ENCODE results near the gene RBFOX1.

The RBFOX1 gene

DNA sequence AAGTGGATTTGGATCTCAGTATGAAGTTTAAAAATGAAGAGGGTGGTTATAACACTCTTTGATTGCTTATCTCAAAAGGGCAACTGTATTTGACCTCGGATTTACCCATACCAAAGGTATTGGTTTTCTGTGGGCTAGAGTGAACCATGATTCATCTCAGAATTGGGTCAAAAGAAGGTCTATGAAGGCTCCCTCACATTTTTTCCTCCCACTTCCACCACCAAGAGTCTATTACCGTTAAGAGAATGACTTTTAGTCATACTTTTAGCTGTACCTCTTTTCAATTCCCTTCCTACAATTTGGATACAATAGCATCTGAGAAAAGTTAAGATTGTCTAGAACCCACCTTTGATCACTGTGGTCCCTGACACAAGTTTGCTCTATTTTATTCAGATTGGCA lies 280.9 kb downstream of the RBFOX1 start:
- no peak overlapping the region for H3K4me3 Mint-ChIP-seq
- H3K9me3 Mint-ChIP-seq = peaks cover 13% of the 10 kb centered on the region
- no peaks in the 10 kb centered on the region for H3K4me1 Mint-ChIP-seq (ENCODE audit: low read depth)
- H3K36me3 Mint-ChIP-seq (ENCODE audit: low read depth) = no peaks in the 10 kb centered on the region
- H3K27ac Mint-ChIP-seq = no peak overlapping the region
- H3K27me3 Mint-ChIP-seq = no peaks in the 10 kb centered on the region

DNA sequence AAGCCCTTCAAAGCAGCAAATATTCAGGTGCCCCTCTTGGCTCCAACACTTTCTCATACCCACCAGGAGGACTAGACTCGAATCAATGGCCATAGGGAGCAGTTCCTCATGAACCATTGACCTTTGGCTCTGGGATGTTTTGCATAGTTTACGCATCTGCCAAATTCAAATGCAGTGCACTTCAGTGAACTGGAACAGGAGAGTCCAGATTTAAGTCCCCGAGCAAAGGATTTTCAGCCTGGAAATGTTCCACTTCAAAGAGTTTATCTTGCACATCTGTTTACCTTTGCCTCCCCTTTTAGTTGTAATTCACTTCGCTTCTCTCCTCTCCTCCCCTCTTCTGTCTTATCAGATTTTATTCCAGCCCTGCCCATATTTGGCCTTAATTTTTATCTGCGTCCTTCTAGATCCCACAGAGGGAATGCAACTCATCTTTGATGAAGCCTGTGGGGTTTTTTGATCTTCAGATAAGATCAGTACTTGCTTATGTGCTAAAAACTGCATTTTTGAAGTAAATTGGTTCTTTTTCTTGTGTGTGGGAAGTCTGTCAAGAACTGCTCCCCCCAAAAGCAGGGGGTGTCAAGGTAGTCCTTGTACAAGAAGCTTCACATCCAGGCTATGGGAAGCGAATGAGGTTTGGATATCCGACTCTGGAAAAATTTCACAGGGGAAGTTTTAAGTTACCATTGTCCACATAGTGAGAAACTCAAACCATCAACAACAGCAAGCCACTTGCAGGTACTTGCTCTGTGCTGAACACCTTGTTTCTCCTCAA lies 281.6 kb downstream of the RBFOX1 start:
- H3K4me1 Mint-ChIP-seq (ENCODE audit: low read depth) = no peaks in the 10 kb centered on the region
- H3K9me3 Mint-ChIP-seq = peaks cover 9% of the 10 kb centered on the region
- no peaks in the 10 kb centered on the region for H3K27me3 Mint-ChIP-seq
- no peak overlapping the region for H3K4me3 Mint-ChIP-seq
- H3K36me3 Mint-ChIP-seq (ENCODE audit: low read depth) = no peaks in the 10 kb centered on the region
- H3K27ac Mint-ChIP-seq = no peak overlapping the region

DNA sequence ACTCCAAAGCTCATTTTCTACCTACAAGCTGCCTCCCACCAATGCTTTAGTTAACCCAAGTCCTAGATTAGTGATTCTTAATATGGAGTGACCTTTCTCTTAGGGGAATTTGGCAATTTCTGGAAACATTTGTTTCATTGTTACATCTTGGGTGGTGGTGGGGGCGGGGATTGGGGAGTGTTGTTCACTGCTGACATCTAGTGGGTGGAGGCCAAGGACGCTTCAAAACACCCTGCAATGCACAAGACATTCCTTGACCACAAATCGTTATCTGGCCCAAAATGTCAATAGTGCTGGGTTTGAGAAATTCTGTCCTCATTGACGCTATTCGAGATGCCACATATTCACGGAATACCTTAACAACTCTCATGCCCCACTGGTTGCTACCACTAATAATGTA lies 282.9 kb downstream of the RBFOX1 start:
- Mint-ChIP-seq H3K9me3 (peaks cover 9% of the 10 kb centered on the region), H3K4me1 (ENCODE audit: low read depth) (no peaks in the 10 kb centered on the region), H3K27me3 (no peaks in the 10 kb centered on the region), H3K4me3 (no peak overlapping the region), H3K36me3 (ENCODE audit: low read depth) (no peaks in the 10 kb centered on the region), H3K27ac (no peak overlapping the region)

DNA sequence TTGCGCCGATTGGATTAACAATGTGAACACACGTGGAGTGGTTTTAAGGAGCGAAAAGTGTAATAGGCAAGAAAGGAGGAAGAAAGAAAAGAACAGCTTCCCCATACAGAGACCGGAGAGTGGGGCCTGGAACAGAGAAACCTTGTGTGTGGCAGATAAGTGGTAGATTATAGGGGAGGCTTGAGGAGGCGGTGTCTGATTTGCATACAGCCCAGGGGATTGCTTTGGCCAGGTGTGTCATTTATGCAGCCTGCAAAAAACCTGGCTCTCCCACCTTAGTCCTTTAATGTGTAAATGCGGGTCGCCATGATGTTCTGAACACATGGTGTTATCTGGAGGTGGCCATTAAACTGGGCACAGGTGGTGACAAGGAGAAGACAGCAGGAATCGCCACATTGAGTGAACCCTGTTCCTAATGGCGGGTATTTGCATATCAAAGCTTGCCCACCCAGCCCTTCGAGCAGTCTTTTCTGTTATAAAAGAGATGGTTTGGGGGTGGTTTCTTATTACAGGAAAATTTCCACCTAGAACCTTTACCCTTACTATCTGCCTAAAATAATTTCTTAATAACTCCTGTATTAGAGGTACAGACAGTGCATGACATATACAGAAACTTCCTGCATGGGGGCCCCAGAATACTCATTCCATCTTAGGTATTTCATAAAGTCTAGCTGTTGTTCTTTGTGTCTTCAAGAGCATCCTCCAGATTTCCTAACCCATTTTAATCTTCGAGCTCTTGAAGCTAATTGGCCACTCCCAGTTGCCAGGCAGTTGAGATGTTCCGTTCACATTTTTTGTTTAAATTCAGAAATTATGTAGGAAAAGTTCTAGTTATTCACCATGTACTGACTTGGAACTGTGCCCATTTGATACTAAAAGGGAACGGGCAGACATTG lies 292.5 kb downstream of the RBFOX1 start:
- Mint-ChIP-seq H3K27ac (no peak overlapping the region), H3K4me3 (no peak overlapping the region), H3K4me1 (ENCODE audit: low read depth) (no peaks in the 10 kb centered on the region), H3K36me3 (ENCODE audit: low read depth) (no peaks in the 10 kb centered on the region), H3K27me3 (no peaks in the 10 kb centered on the region), H3K9me3 (peaks cover 14% of the 10 kb centered on the region)

DNA sequence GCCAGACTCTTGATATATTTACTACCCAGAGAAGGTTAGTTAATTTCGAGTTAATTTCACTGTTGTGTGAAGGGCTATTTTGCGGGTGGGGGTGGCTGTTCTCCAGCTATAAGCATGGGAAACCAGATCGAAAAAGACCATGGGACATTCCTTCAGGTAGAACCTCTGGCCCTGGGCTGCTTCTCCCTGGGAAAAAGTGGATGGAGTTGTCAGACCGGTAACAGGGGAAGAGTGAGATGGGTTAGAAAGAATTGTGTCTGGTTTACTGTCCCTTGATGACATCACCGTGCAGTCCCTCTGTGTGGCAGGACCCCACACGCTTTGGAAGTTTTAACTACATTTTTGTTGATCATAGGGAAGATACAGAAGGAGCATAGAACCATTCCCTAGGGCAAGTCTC lies 296.3 kb downstream of the RBFOX1 start:
- Mint-ChIP-seq H3K9me3 (peaks cover 21% of the 10 kb centered on the region), H3K4me1 (ENCODE audit: low read depth) (no peaks in the 10 kb centered on the region), H3K4me3 (no peak overlapping the region), H3K36me3 (ENCODE audit: low read depth) (no peaks in the 10 kb centered on the region), H3K27ac (no peak overlapping the region), H3K27me3 (no peaks in the 10 kb centered on the region)

DNA sequence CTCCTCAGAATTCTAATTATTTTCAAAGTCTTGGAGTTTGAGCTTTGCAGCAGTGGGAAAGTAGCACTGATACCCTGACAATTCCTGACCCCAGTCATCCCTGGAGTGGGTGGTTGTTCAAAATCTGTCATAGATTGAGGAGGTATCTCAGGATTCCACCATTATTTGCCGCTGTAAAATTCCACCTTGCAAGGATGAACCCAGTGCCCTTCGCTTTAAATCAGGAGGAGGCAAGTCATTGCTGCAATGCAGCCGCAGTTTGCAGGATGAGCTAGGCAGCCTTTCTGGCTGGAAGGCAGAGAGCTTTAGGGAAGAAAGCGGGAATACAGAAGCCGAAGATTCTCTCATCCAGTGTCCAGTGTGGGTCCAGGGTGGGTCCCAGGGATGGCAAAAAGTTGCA lies 296.9 kb downstream of the RBFOX1 start:
- H3K36me3 Mint-ChIP-seq (ENCODE audit: low read depth) = no peaks in the 10 kb centered on the region
- no peaks in the 10 kb centered on the region for H3K27me3 Mint-ChIP-seq
- H3K27ac Mint-ChIP-seq = no peak overlapping the region
- H3K4me3 Mint-ChIP-seq = no peak overlapping the region
- H3K9me3 Mint-ChIP-seq = peaks cover 20% of the 10 kb centered on the region
- H3K4me1 Mint-ChIP-seq (ENCODE audit: low read depth) = no peaks in the 10 kb centered on the region

DNA sequence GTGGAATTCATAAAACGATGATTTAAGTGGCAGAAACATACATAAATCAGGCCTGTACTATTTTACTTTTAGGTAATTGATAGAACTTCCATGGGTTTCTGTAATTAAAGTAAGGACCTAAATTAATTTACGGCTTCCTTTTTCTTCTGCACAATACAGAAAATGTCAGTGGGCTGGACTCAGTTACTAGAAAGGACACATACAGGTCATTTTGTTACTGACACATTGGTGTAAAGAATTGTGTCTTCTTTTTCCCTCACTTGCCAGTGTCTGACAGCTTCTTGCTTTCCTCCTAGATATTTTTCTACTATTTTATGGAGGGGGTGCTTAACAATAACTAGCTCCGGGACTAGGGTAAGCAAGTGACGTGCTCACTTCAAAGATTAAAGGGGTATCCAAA lies 304.8 kb downstream of the RBFOX1 start:
- Mint-ChIP-seq H3K36me3 (ENCODE audit: low read depth) (no peaks in the 10 kb centered on the region), H3K27ac (no peak overlapping the region), H3K4me3 (no peak overlapping the region), H3K27me3 (no peaks in the 10 kb centered on the region), H3K9me3 (peaks cover 12% of the 10 kb centered on the region), H3K4me1 (ENCODE audit: low read depth) (no peaks in the 10 kb centered on the region)

DNA sequence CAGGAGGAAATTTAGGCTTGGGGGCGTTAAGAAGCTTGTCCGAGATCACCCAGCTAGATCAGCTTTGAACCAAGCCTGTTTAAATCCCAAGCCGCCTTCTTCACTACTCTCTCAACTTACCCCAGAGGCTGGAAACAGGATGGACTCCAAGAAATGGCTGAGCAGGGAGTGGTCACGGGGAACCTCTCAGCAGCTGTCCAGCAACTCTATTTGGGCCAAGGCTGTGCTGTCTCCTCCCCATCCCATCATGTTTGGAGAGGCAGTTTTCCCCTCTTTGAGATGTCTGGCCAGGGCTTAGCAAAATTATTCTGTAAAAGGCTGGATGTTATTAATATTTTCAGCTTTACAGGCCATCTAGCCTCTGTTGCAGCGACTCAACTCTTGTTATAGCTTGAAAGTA lies 305.7 kb downstream of the RBFOX1 start:
- Mint-ChIP-seq H3K4me3 (no peak overlapping the region), H3K27ac (no peak overlapping the region), H3K9me3 (peaks cover 12% of the 10 kb centered on the region), H3K36me3 (ENCODE audit: low read depth) (no peaks in the 10 kb centered on the region), H3K27me3 (no peaks in the 10 kb centered on the region), H3K4me1 (ENCODE audit: low read depth) (no peaks in the 10 kb centered on the region)

DNA sequence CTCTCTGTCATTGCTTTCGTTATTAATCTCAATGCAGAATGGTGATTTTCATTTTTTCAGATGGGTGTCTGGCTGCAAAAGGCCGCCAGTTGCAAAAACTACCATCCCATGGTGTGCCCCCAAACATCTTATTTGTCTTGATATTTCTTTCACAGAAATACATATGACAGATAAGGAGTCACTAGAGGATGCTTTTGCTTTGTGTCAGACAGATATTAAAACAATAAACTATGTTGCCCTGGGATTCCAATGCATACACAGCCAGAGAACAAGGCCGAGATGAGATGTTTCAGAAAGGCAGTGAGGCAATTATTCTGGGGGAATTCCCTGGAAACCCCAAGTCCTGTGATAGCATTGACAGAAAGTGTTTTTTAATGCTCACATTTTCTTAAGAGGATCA lies 307.7 kb downstream of the RBFOX1 start:
- Mint-ChIP-seq H3K36me3 (ENCODE audit: low read depth) (no peaks in the 10 kb centered on the region), H3K4me1 (ENCODE audit: low read depth) (no peaks in the 10 kb centered on the region), H3K27me3 (no peaks in the 10 kb centered on the region), H3K4me3 (no peak overlapping the region), H3K27ac (no peak overlapping the region), H3K9me3 (peaks cover 10% of the 10 kb centered on the region)

DNA sequence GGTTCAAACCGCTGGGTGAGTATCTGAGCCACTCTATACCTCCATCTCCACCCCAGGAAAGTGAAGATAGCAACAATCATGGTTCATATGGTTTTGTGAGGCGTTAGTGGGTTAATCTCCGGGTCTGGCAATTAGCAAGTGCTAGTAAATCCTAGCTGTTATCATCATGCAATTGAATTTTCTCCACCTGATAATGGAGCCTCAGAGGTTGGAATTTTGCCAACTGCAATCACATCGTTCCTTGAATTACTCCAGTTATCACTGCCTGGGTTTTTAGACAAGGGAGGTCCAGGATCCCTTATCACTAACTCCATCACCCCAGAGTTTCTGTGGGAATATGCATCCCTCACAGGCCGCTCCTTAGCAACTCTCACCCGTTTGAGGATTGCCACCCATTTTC lies 311.5 kb downstream of the RBFOX1 start:
- Mint-ChIP-seq H3K36me3 (ENCODE audit: low read depth) (no peaks in the 10 kb centered on the region), H3K4me3 (no peak overlapping the region), H3K27me3 (no peaks in the 10 kb centered on the region), H3K9me3 (peaks cover 13% of the 10 kb centered on the region), H3K27ac (no peak overlapping the region), H3K4me1 (ENCODE audit: low read depth) (no peaks in the 10 kb centered on the region)

DNA sequence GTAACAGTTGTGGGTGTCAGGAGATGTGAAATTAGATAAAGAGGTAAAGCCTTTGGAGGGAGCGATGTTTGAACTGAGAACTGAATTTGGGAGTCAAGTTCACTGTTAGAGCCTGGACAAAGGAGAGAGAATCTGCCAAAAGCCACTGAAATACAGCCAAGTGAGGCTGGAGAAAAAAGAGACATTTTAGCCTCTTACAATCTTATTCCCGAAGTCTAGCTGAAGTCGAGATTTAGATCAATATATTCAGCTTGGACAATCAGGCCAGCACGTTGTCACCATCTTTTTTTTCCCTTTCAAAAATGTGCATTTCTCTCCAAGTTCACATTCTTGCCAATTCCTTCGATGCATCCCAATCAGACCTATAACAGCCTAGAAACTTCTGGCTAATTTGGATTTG lies 312.2 kb downstream of the RBFOX1 start:
- peaks cover 11% of the 10 kb centered on the region for H3K9me3 Mint-ChIP-seq

DNA sequence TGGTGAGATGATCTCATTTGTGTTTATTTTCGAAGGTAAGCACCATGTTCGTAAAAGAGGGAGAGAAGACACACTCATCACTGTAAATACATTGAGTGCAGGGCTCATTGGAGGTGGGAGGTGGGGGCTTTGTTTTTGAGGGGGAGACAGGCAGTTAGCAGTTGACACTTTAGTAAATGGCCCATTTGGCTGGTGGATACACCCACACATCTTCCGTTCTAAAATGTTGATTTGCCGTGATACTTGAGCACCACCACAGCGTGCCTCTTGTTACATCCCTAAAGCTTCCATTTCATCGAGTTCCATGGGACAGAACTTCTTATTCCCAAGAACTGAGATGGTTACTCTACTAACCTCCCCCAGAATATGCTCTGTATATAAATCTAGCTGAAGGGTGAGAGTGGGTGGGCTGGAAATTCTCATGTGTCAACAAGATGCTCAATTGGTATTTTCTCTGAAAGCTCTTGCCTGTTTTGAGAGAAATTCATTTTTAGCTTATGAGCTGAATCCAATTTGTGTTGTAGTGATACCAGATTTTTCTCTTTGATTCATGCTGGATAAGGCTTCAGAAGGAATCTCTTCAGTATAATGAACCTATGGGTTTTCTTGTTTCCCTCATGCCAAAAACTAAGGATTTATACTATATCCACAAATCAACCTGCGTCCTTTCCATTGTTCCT lies 314.3 kb downstream of the RBFOX1 start:
- H3K36me3 Mint-ChIP-seq (ENCODE audit: low read depth) = no peaks in the 10 kb centered on the region
- H3K4me3 Mint-ChIP-seq = no peak overlapping the region
- H3K4me1 Mint-ChIP-seq (ENCODE audit: low read depth) = no peaks in the 10 kb centered on the region
- H3K9me3 Mint-ChIP-seq = peaks cover 11% of the 10 kb centered on the region
- no peak overlapping the region for H3K27ac Mint-ChIP-seq
- H3K27me3 Mint-ChIP-seq = no peaks in the 10 kb centered on the region

More for the DNA sequence above, 312.2 kb downstream of the RBFOX1 start:
- Mint-ChIP-seq H3K4me3 (no peak overlapping the region), H3K27ac (no peak overlapping the region), H3K4me1 (ENCODE audit: low read depth) (no peaks in the 10 kb centered on the region), H3K36me3 (ENCODE audit: low read depth) (no peaks in the 10 kb centered on the region), H3K27me3 (no peaks in the 10 kb centered on the region)

DNA sequence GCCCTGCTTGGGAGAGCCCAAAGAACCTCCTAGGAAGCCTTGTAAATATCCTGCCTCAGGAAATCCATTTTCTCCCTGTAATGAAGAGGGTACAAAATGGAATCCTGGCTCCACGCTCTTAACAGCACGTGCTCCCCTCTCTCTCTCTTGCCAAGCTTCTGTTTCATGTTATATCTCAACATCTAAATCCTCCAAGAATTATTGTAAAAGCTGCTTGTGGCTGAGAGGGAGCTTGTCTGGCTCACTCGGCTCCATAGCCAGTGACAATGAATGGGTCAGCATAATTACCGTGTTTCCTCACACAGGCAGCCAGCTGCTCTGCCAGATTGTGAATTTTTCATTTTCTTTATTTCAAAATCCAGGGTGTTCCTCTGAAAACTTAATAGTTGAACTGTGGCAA lies 317.8 kb downstream of the RBFOX1 start:
- Mint-ChIP-seq H3K36me3 (ENCODE audit: low read depth) (no peaks in the 10 kb centered on the region), H3K4me3 (no peak overlapping the region), H3K4me1 (ENCODE audit: low read depth) (no peaks in the 10 kb centered on the region), H3K9me3 (peaks cover 15% of the 10 kb centered on the region), H3K27ac (no peak overlapping the region), H3K27me3 (no peaks in the 10 kb centered on the region)

DNA sequence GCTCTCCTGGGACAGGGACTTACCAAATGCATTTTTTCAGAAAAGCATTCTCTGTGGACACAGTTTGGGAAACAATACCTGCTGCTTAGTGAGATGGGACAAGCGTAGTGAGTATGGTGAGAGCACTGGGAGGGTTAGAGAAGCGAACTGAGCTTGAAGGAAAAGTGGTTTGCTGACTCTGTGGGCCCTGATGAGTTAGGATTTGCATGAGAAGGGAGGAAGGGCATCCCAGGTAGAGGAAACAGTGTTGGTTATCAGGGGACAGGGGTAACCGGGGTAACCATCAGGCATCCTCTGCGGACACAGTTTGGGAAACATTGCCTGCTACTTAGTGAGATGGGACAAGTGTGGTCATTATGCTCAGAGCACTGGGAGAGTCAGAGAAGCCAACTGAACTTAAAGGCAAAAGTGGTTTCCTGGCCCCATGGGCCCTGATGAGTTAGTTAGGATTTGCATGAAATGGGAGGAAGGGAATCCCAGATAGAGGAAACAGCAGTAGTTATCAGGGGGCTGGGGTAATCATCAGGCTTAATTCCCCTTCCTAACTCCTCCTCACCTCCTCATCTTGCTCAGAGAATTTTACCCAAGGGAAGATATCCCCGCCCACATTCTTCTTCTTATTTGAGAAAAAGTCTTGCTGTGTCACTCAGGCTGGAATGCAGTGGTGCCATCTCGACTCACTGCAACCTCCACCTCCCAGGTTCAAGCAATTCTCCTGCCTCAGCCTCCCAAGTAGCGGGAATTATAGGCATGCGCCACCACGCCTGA lies 319.3 kb downstream of the RBFOX1 start:
- H3K9me3 Mint-ChIP-seq = peaks cover 7% of the 10 kb centered on the region
- H3K36me3 Mint-ChIP-seq (ENCODE audit: low read depth) = no peaks in the 10 kb centered on the region
- no peak overlapping the region for H3K27ac Mint-ChIP-seq
- no peaks in the 10 kb centered on the region for H3K27me3 Mint-ChIP-seq
- no peaks in the 10 kb centered on the region for H3K4me1 Mint-ChIP-seq (ENCODE audit: low read depth)
- H3K4me3 Mint-ChIP-seq = no peak overlapping the region
